Vagina (tissue), 2 donors: Measurements from ENCODE around the gene YIF1B.

Source experiments
- POLR2A ChIP-seq, 2 donors: fragments of 450-650 bp; IDR thresholded peaks; one replicate each; pipeline ENCODE4 v1.6.1; 2017; ENCODE audit warnings: antibody characterized with exemption in 2 of 2, mild to moderate bottlenecking in 2 of 2, moderate library complexity in 2 of 2
- TF ChIP-seq, protein P1 (sequence below), 3 experiments: fragments of 450-650 bp in 2 of 3; fragments of 200-600 bp in 1 of 3; sonication (generic) in 1 of 3; IDR thresholded peaks; one replicate each; pipeline ENCODE4 v1.5.1; 2017 to 2019; ENCODE audit warnings: antibody characterized with exemption in 3 of 3, mild to moderate bottlenecking in 2 of 3, moderate library complexity in 2 of 3

- peak in 1 of 2 donors; percentile 9 for TF ChIP-seq POLR2A (IDR thresholded peaks at IDR 0.05)
- TF ChIP-seq, protein P1, sequence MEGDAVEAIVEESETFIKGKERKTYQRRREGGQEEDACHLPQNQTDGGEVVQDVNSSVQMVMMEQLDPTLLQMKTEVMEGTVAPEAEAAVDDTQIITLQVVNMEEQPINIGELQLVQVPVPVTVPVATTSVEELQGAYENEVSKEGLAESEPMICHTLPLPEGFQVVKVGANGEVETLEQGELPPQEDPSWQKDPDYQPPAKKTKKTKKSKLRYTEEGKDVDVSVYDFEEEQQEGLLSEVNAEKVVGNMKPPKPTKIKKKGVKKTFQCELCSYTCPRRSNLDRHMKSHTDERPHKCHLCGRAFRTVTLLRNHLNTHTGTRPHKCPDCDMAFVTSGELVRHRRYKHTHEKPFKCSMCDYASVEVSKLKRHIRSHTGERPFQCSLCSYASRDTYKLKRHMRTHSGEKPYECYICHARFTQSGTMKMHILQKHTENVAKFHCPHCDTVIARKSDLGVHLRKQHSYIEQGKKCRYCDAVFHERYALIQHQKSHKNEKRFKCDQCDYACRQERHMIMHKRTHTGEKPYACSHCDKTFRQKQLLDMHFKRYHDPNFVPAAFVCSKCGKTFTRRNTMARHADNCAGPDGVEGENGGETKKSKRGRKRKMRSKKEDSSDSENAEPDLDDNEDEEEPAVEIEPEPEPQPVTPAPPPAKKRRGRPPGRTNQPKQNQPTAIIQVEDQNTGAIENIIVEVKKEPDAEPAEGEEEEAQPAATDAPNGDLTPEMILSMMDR (IDR thresholded peaks at IDR 0.05) = no peak
These were observed 10.8 kb downstream of the YIF1B start for GRCh38 chr19:38304866-38305429.
